HCT116 (cell line): ENCODE data around the gene WNK2. TPM values are rescaled to one million over a fixed set of nuclear protein-coding genes. Genes with fewer than 3 reads are reported as not detected.

Experiments
- ATAC-seq: fragments of 200-7000 bp; cut with Tn5 transposase; 2 replicates; pipeline ENCODE4 v1.9.1; 2020; ENCODE audit warnings: mild to moderate bottlenecking, moderate library complexity
- BruUV-seq: library from RNA; stranded (reverse); fragments of 400-500 nt; replicated peaks from 2 replicates; lab custom pipeline; 2021; lab: Mats Ljungman, UMichigan
- CTCF ChIA-PET: fragments of 300-600 bp; sonication (Branson Sonifier 250); formaldehyde crosslinking; loops from one replicate; lab custom pipeline; 2021; ENCODE audit warnings: antibody characterized with exemption; lab: Charles Lee
- POLR2A ChIA-PET: fragments of 300-600, 350-600 bp; sonication (Branson Sonifier 250); formaldehyde crosslinking; loops from one replicate; lab custom pipeline; 2021; ENCODE audit warnings: antibody characterized with exemption; lab: Charles Lee
- RAD21 ChIA-PET, 2 experiments: fragments of 300-600 bp; sonication (Branson Sonifier 250); formaldehyde crosslinking; loops; one replicate each; lab custom pipeline; 2023; ENCODE audit warnings: low total read pairs in 2 of 2; ENCODE audit not compliant: uncharacterized antibody in 2 of 2, unreplicated experiment in 2 of 2, low non-redundant PET in 1 of 2; lab: Charles Lee
- DNase-seq: peaks from one replicate; pipeline ENCODE4 v3.0.0-alpha.2; 2010; ENCODE audit warnings: low read depth, low spot score
- H2AFZ ChIP-seq: fragments of 200-600 bp; shearing (Covaris generic), sonication (generic); 2 replicates; pipeline ENCODE4 v1.6.1; 2017; ENCODE audit warnings: low read depth, mixed run types, mixed read lengths, antibody characterized with exemption, low read length; ENCODE audit not compliant: poor library complexity, severe bottlenecking
- H3K27ac ChIP-seq: 2 replicates; pipeline ENCODE4 v1.5.1; 2012; ENCODE audit warnings: low read depth, low read length
- H3K27me3 ChIP-seq: fragments of 200-600 bp; sonication (generic); 2 replicates; pipeline ENCODE4 v1.6.1; 2016; ENCODE audit warnings: mixed run types, low read length, mixed read lengths; ENCODE audit not compliant: insufficient read depth
- H3K36me3 ChIP-seq, 2 experiments: fragments of 200-500 bp in 1 of 2; fragments of 200-600 bp in 1 of 2; sonication (Bioruptor generic) in 1 of 2; sonication (generic) in 1 of 2; 2 replicates each; pipeline versions ENCODE4 v1.5.1 to v1.6.1; 2014 to 2016; ENCODE audit warnings: low read length in 2 of 2, inconsistent platforms in 1 of 2, mixed read lengths in 1 of 2, mixed run types in 1 of 2; ENCODE audit not compliant: insufficient read depth in 2 of 2, control insufficient read depth in 1 of 2
- H3K4me1 ChIP-seq, 2 experiments: fragments of 200-600 bp in 1 of 2; sonication (generic) in 1 of 2; 2 replicates each; pipeline versions ENCODE4 v1.5.1 to v1.6.1; 2012 to 2017; ENCODE audit warnings: low read length in 2 of 2, inconsistent platforms in 1 of 2, mild to moderate bottlenecking in 1 of 2, mixed read lengths in 1 of 2, mixed run types in 1 of 2, moderate library complexity in 1 of 2; ENCODE audit not compliant: insufficient read depth in 2 of 2, control insufficient read depth in 1 of 2
- H3K4me2 ChIP-seq: fragments of 200-600 bp; sonication (generic); 2 replicates; pipeline ENCODE4 v1.6.1; 2017; ENCODE audit warnings: mixed run types, low read length, mixed read lengths
- H3K4me3 ChIP-seq, 2 experiments: fragments of 200-600 bp in 1 of 2; sonication (generic) in 1 of 2; replicated peaks in 1 of 2; 2 replicates each; pipeline ENCODE4 v1.5.1; 2011 to 2016; ENCODE audit warnings: low read length in 2 of 2, control low read depth in 1 of 2, low read depth in 1 of 2, mild to moderate bottlenecking in 1 of 2, mixed read lengths in 1 of 2, mixed run types in 1 of 2
- H3K79me2 ChIP-seq: fragments of 200-600 bp; sonication (generic); 2 replicates; pipeline ENCODE4 v1.6.1; 2017; ENCODE audit warnings: mild to moderate bottlenecking, mixed run types, low read length, moderate library complexity, mixed read lengths; ENCODE audit not compliant: insufficient read depth
- H3K9ac ChIP-seq: fragments of 200-600 bp; sonication (generic); 2 replicates; pipeline ENCODE4 v1.6.1; 2016; ENCODE audit warnings: low read length, mixed read lengths
- H3K9me2 ChIP-seq: fragments of 200-600 bp; sonication (generic), shearing (Covaris generic); 2 replicates; pipeline ENCODE4 v1.6.1; 2017; ENCODE audit warnings: mixed run types, mild to moderate bottlenecking, moderate library complexity; ENCODE audit not compliant: insufficient read depth
- H3K9me3 ChIP-seq, 2 experiments: fragments of 200-500 bp in 1 of 2; fragments of 200-600 bp in 1 of 2; sonication (Bioruptor generic) in 1 of 2; sonication (generic) in 1 of 2; 2 replicates each; pipeline ENCODE4 v1.6.1; 2014 to 2017; ENCODE audit warnings: low read length in 2 of 2, mixed read lengths in 2 of 2, inconsistent platforms in 1 of 2, low read depth in 1 of 2, mild to moderate bottlenecking in 1 of 2, mixed run types in 1 of 2, moderate library complexity in 1 of 2; ENCODE audit not compliant: control insufficient read depth in 1 of 2, insufficient read depth in 1 of 2
- H4K20me1 ChIP-seq: fragments of 200-600 bp; sonication (generic), shearing (Covaris generic); 2 replicates; pipeline ENCODE4 v1.6.1; 2017; ENCODE audit warnings: mixed run types, mild to moderate bottlenecking, moderate library complexity; ENCODE audit not compliant: insufficient read depth
- CBX3 ChIP-seq: IDR thresholded peaks from 2 replicates; pipeline ENCODE4 v1.6.1; 2012; ENCODE audit warnings: low read depth
- CEBPB ChIP-seq: IDR thresholded peaks from 2 replicates; pipeline ENCODE4 v1.6.1; 2012; ENCODE audit warnings: low read depth
- EGR1 ChIP-seq: IDR thresholded peaks from 2 replicates; pipeline ENCODE4 v1.6.1; 2012; ENCODE audit warnings: low read depth
- ELF1 ChIP-seq: IDR thresholded peaks from 2 replicates; pipeline ENCODE4 v1.6.1; 2012; ENCODE audit warnings: low read depth, borderline replicate concordance
- EZH2 ChIP-seq: fragments of 200-600 bp; sonication (generic); IDR thresholded peaks from 2 replicates; pipeline ENCODE4 v1.6.1; 2017; ENCODE audit warnings: antibody characterized with exemption, mixed run types
- JUND ChIP-seq: IDR thresholded peaks from 2 replicates; pipeline ENCODE4 v1.6.1; 2012
- POLR2AphosphoS5 ChIP-seq: IDR thresholded peaks from 2 replicates; pipeline ENCODE4 v1.6.1; 2011; ENCODE audit warnings: mild to moderate bottlenecking, low read depth, low read length, moderate library complexity
- RAD21 ChIP-seq: IDR thresholded peaks from 2 replicates; pipeline ENCODE4 v1.6.1; 2012; ENCODE audit warnings: low read depth, mild to moderate bottlenecking
- SRF ChIP-seq: IDR thresholded peaks from 2 replicates; pipeline ENCODE4 v1.6.1; 2012; ENCODE audit warnings: low read depth
- TCF7L2 ChIP-seq: IDR thresholded peaks from 2 replicates; pipeline ENCODE4 v1.7.0; 2011; ENCODE audit warnings: borderline replicate concordance, inconsistent platforms; ENCODE audit not compliant: insufficient read depth, insufficient read length; ENCODE audit errors: extremely low read depth
- YY1 ChIP-seq: IDR thresholded peaks from 2 replicates; pipeline ENCODE4 v1.6.1; 2011; ENCODE audit warnings: low read length, low read depth, moderate library complexity, mild to moderate bottlenecking; ENCODE audit not compliant: insufficient replicate concordance; ENCODE audit errors: extremely low read depth
- ZFX ChIP-seq: fragments of 450-650 bp; IDR thresholded peaks from 2 replicates; pipeline ENCODE4 v1.6.1; 2017
- intact Hi-C: fragments of 100-400 bp; cut with micrococcal nuclease; formaldehyde crosslinking; loops from 2 replicates; pipeline ENCODE4 v1.10.0; 2022
- total RNA-seq: library from RNA; stranded (reverse); gene quantifications from one replicate; pipeline ENCODE4 v1.2.1, GENCODE V29; 2021; ENCODE audit not compliant: unreplicated experiment
- TF ChIP-seq, protein P1 (sequence below), 3 experiments: fragments of 200-600 bp in 1 of 3; sonication (generic) in 1 of 3; IDR thresholded peaks in 2 of 3; conservative IDR thresholded peaks in 1 of 3; 2 replicates each; pipeline ENCODE4 v1.5.1; 2012 to 2017; ENCODE audit warnings: low read depth in 2 of 3, low read length in 2 of 3, antibody characterized with exemption in 1 of 3, borderline replicate concordance in 1 of 3, control low read depth in 1 of 3, mild to moderate bottlenecking in 1 of 3, mixed read lengths in 1 of 3, mixed run types in 1 of 3, moderate library complexity in 1 of 3; ENCODE audit not compliant: insufficient read depth in 1 of 3
- TF ChIP-seq, protein P2 (sequence below): IDR thresholded peaks from 2 replicates; pipeline ENCODE4 v1.6.1; 2011; ENCODE audit warnings: mild to moderate bottlenecking, low read length, moderate library complexity; ENCODE audit not compliant: insufficient replicate concordance; ENCODE audit errors: extremely low read depth
- TF ChIP-seq, protein P3 (sequence below): IDR thresholded peaks from 2 replicates; pipeline ENCODE4 v1.6.1; 2012; ENCODE audit warnings: low read depth
- TF ChIP-seq, protein P4 (sequence below): IDR thresholded peaks from 2 replicates; pipeline ENCODE4 v1.6.1; 2012
- TF ChIP-seq, protein P5 (sequence below): IDR thresholded peaks from 2 replicates; pipeline ENCODE4 v1.6.1; 2012

WNK2 gene
- total RNA-seq, 1 experiment from 2014 or later, result 24.4 TPM

DNA sequence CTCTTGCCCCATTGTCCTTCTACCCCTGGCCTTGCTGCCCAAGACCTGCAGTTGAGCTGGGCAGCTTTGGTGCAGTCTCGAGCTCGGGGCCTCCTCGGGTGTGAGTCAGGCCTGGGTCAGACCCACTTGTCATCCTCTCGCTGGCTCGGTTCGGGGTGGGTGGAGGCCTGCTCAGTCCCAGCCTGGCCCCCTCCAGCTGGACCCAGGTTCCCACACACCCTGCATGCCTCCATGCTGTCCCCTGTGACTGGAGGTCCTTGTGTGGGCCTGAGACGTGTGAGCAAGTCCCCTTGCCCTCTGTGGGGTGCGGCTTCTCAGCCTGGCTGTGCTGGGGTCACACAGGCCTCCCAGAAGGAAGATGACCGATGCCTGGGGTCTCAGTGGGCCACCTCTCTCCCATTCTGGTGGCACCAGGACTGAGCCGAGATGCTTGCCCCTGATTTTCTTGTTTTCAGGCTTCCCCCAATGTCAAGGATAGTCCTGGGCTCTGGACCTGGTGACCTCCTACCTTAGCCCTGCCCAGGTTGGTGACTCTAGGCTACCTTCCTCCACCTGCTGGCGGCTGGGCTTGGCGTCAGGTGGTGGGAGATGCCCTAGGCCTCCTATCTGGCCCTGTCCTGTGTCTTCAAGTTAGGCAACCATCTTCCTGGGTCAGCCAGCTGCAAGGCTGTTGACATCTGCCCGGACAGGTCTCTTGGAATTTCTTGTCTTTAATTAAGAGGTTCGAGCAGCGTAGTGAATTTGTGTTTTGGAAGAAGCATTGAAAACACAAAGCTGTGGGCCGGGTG, 15.1 kb downstream of the WNK2 start:
- H3K9ac ChIP-seq, result no peak overlapping the region
- no peaks in the 10 kb centered on the region for H4K20me1 ChIP-seq
- no peak for DNase-seq
- H2AFZ ChIP-seq, result no peak overlapping the region
- H3K9me3 ChIP-seq, result no peaks in the 10 kb centered on the region
- no peak overlapping the region for H3K27ac ChIP-seq
- H3K9me2 ChIP-seq, result no peaks in the 10 kb centered on the region
- H3K27me3 ChIP-seq, result no peaks in the 10 kb centered on the region
- TF ChIP-seq, protein P1, sequence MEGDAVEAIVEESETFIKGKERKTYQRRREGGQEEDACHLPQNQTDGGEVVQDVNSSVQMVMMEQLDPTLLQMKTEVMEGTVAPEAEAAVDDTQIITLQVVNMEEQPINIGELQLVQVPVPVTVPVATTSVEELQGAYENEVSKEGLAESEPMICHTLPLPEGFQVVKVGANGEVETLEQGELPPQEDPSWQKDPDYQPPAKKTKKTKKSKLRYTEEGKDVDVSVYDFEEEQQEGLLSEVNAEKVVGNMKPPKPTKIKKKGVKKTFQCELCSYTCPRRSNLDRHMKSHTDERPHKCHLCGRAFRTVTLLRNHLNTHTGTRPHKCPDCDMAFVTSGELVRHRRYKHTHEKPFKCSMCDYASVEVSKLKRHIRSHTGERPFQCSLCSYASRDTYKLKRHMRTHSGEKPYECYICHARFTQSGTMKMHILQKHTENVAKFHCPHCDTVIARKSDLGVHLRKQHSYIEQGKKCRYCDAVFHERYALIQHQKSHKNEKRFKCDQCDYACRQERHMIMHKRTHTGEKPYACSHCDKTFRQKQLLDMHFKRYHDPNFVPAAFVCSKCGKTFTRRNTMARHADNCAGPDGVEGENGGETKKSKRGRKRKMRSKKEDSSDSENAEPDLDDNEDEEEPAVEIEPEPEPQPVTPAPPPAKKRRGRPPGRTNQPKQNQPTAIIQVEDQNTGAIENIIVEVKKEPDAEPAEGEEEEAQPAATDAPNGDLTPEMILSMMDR (IDR thresholded peaks at IDR 0.05 in 2 of 3, conservative IDR thresholded peaks at IDR 0.05 in 1 of 3; ENCODE audit: borderline replicate concordance in 1 of 3, insufficient read depth in 1 of 3, low read depth in 2 of 3, low read length in 2 of 3), result no peak
- TF ChIP-seq, protein P2, sequence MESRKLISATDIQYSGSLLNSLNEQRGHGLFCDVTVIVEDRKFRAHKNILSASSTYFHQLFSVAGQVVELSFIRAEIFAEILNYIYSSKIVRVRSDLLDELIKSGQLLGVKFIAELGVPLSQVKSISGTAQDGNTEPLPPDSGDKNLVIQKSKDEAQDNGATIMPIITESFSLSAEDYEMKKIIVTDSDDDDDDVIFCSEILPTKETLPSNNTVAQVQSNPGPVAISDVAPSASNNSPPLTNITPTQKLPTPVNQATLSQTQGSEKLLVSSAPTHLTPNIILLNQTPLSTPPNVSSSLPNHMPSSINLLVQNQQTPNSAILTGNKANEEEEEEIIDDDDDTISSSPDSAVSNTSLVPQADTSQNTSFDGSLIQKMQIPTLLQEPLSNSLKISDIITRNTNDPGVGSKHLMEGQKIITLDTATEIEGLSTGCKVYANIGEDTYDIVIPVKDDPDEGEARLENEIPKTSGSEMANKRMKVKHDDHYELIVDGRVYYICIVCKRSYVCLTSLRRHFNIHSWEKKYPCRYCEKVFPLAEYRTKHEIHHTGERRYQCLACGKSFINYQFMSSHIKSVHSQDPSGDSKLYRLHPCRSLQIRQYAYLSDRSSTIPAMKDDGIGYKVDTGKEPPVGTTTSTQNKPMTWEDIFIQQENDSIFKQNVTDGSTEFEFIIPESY, result no peak
- TF ChIP-seq YY1, result no peak
- no peak for TF ChIP-seq EGR1
- TF ChIP-seq, protein P3, sequence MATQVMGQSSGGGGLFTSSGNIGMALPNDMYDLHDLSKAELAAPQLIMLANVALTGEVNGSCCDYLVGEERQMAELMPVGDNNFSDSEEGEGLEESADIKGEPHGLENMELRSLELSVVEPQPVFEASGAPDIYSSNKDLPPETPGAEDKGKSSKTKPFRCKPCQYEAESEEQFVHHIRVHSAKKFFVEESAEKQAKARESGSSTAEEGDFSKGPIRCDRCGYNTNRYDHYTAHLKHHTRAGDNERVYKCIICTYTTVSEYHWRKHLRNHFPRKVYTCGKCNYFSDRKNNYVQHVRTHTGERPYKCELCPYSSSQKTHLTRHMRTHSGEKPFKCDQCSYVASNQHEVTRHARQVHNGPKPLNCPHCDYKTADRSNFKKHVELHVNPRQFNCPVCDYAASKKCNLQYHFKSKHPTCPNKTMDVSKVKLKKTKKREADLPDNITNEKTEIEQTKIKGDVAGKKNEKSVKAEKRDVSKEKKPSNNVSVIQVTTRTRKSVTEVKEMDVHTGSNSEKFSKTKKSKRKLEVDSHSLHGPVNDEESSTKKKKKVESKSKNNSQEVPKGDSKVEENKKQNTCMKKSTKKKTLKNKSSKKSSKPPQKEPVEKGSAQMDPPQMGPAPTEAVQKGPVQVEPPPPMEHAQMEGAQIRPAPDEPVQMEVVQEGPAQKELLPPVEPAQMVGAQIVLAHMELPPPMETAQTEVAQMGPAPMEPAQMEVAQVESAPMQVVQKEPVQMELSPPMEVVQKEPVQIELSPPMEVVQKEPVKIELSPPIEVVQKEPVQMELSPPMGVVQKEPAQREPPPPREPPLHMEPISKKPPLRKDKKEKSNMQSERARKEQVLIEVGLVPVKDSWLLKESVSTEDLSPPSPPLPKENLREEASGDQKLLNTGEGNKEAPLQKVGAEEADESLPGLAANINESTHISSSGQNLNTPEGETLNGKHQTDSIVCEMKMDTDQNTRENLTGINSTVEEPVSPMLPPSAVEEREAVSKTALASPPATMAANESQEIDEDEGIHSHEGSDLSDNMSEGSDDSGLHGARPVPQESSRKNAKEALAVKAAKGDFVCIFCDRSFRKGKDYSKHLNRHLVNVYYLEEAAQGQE, result no peak
- TF ChIP-seq, protein P4, sequence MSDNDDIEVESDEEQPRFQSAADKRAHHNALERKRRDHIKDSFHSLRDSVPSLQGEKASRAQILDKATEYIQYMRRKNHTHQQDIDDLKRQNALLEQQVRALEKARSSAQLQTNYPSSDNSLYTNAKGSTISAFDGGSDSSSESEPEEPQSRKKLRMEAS, result no peak
- TF ChIP-seq SRF, result no peak
- TF ChIP-seq CBX3, result no peak
- TF ChIP-seq RAD21, result no peak
- no peak for TF ChIP-seq CEBPB
- no peak for TF ChIP-seq EZH2
- TF ChIP-seq, protein P5, sequence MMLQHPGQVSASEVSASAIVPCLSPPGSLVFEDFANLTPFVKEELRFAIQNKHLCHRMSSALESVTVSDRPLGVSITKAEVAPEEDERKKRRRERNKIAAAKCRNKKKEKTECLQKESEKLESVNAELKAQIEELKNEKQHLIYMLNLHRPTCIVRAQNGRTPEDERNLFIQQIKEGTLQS, result no peak
- TF ChIP-seq JUND, result no peak
- no peak for TF ChIP-seq POLR2AphosphoS5
- TF ChIP-seq ELF1, result no peak
- no peak for TF ChIP-seq ZFX
- no peak for TF ChIP-seq TCF7L2
- peaks cover 0 to 13% of the 10 kb centered on the region in 2 experiments; a peak in 1 of 4 replicates for H3K4me1 ChIP-seq
- RAD21 ChIA-PET, result no interaction called here
- POLR2A ChIA-PET, result no interaction called here
- intact Hi-C loops, result no loop called here
- H3K79me2 ChIP-seq, result peaks cover 15% of the 10 kb centered on the region
- H3K36me3 ChIP-seq, result no peaks in the 10 kb centered on the region
- ATAC-seq, result 0 out of 2 replicates have a peak, but pooled peaks have one; percentile 45
- CTCF ChIA-PET, result no interaction called here
- H3K4me3 ChIP-seq, result no peak overlapping the region
- no peak overlapping the region for H3K4me2 ChIP-seq
- BruUV-seq, result no TSS peak
